Fibroblast of skin of right quadriceps (primary cell): ENCODE data around the gene POLR1A.

Source experiments
- DNase-seq: peaks from one replicate; pipeline ENCODE4 v3.0.0-alpha.2; 2013

The POLR1A gene

DNA sequence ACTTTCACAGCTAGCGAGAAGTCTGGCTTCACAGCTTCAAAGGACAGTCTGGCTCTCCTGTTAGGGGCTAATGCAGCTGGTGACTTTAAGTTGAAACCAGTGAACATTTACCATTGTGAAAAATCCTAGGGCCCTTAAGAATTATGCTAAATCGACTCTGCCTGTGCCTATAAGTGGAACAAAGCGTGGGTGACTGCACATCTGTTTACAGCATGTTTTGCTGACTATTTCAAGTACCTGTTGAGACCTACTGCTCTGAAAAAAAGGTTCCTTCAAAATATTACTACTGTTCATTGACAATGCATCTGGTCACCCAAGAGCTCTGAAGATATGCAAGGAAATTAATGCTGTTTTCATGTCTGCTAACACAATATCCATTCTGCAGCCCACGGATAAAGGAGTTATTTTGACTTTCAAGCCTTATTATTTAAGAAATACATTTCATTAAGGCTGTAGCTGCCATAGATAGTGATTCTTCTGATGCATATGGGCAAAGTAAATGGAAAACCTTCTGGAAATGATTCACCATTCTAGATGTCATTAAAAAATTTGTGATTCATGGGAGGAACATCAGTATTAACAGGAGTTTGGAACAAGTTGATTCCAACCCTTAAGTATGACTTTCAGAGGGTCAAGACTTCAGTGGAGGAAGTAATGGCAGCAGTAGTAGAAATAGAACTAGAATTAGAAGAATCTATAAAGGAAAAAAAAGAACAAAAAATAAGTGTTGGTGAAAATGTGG, 48.9 kb downstream of the POLR1A start:
- DNase-seq, result no peak

DNA sequence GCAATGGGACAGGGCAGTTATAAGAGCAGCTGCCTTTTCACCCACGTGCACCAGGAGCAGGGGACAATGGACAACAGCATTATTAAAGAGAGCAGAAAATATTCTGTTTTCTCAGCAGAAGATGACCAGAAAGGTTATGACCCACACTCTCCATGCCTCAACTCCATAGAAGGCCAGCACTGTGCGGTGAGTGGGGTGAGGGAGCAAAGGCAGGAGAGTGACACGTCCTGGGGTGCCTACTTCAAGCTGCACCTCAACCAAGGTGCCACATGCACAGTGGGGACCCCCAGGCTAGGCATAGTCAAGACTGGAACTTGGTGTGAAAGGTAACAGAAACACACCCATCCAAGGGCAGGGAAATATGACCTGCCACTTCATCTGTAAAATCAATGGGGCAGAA, 50.4 kb downstream of the POLR1A start:
- no peak for DNase-seq

- peak; percentile 76 for DNase-seq
Measured at GRCh38 chr2:86054535-86055082, 51.1 kb downstream of the POLR1A start.

DNA sequence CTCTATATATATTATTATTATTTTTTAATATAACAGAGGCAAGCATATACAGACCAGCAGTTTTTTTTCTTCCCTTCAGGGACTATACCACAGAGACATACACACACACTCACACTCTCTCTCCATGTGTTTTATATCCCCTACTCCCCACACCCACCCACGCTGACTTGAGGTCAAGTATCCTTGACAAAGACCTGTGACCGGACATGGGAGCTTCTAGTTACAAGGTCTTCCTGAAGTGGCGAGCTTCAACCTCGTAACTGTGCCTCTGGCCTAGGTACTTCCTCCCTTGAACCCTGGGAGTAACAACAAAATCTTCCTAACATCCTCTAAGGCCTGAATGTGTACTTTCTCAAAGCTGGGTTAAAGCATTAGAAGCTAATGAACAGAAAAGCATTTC, 52.5 kb downstream of the POLR1A start:
- DNase-seq, result no peak

DNA sequence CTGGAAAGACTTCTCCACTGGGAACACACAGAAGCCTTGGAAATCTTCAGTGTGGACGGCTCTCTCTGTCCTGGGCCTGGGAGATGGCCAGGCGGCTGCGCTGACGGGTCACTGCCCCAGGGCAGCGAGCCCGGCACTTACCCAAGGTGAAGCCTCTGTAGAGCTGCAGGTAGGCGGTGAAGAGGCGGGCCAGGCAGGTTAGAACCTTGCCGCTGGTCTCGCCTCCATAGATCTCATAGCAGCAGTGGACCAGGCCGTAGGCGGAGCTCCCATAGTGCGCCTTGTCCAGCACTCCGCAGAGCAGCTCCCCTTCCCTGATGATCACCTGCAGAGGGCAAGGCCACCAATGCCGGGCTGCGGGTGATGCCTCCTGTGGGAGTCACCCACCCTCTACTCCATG, 53.0 kb downstream of the POLR1A start:
- DNase-seq, result no peak

- DNase-seq, result no peak
Measured at GRCh38 chr2:86052265-86052664, 53.4 kb downstream of the POLR1A start.

DNA sequence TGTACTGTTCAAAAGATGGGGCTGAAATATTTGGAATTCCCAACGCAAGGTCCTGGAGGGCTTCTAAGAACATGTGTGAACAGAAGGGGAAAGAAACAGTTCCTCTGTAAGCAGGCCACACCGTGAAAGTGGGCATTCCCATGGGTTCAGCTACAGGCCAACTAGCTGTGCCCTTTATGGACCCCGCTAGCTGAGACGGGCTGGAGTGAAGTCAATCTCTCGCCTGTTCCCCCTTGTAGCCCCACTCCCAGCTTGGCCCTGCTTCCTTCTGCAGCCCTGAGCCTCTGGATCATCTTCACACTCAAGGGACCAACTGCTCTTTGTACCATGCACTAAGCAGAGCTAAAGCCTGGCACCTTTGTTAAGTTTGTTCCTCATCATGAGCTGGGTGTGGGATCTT, 55.4 kb downstream of the POLR1A start:
- no peak for DNase-seq

- DNase-seq, result no peak
Measured at GRCh38 chr2:86049529-86049928, 56.2 kb downstream of the POLR1A start.

- DNase-seq, result no peak
Measured at GRCh38 chr2:86048888-86049287, 56.8 kb downstream of the POLR1A start.

DNA sequence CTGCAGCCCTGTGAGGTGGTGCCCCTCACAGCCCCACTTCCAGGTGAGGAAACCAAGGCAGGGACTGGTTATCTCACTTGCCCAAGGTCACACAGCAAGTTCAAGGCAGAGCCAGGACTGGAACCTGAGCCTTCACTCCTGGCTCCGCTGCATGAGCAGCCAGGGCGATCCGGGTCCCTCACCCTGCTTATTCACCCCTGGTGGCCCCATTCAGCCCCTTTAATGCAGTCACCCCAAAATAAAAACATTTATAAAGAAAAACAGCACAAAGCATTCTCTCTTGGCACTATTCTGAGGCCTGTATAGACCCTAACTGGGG, 57.3 kb downstream of the POLR1A start:
- DNase-seq, result no peak

- DNase-seq, result no peak
Measured at GRCh38 chr2:86047575-86048382, 57.9 kb downstream of the POLR1A start.

GRCh38 chr2:86045541-86045940, 60.1 kb downstream of the POLR1A start:
- DNase-seq, result no peak

GRCh38 chr2:86044614-86045013, 61.1 kb downstream of the POLR1A start:
- DNase-seq, result no peak

DNA sequence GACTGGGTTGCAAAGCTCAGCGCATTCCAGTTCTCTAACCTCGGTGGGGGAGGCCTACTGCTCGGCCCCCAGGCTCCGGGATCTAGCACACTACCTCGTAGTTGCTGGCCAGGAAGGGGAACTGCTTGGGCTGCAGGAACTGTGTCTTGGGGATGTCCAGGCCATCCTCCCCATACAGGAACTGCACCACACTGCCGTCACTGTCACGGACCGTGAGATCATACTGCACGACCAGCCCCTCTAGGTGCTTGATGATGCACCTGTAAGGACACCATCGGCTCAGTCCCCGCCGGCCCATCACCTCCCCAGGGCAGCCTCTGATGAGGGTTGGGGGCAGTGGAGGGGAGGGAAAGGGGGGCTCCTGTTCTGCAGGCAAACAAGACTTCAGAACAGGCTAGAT, 61.6 kb downstream of the POLR1A start:
- DNase-seq, result no peak

- no peak for DNase-seq
Measured at GRCh38 chr2:86042256-86043168, 63.2 kb downstream of the POLR1A start.

GRCh38 chr2:86039963-86040655, 65.6 kb downstream of the POLR1A start:
- DNase-seq, result no peak

- no peak for DNase-seq
Measured at GRCh38 chr2:86039178-86039962, 66.3 kb downstream of the POLR1A start.

- peak; percentile 57 for DNase-seq
Measured at GRCh38 chr2:86038291-86039081, 67.2 kb downstream of the POLR1A start.

- no peak for DNase-seq
Measured at GRCh38 chr2:86037795-86038192, 67.9 kb downstream of the POLR1A start.

- peak; percentile 31 for DNase-seq
Measured at GRCh38 chr2:86037141-86037794, 68.4 kb downstream of the POLR1A start.
